Activated effector memory CD4-positive, alpha-beta T cell treated with anti-CD3 and anti-CD28 coated beads, Interleukin-2, amount 50 U/mL, for 16 hours (primary cell): ENCODE measurements around the gene FCHSD2.
A peak's percentile ranks its signal among the peaks of the same experiment; 100 is the strongest.

ENCODE experiments used
- DNase-seq: peaks from one replicate; pipeline ENCODE4 v3.0.0-alpha.2; 2020

The FCHSD2 gene

GRCh38 chr11:73142128-73142377 is at the start of gene FCHSD2:
Gene FCHSD2 (minus strand): TSS chr11:73142318. CDS start chr11:73141877, 441 bp downstream.
- DNase-seq, result no peak

GRCh38 chr11:73191151-73191550 is 49.0 kb upstream of the FCHSD2 start:
- DNase-seq, result peak; percentile 48

GRCh38 chr11:73190557-73190885 is 48.4 kb upstream of the FCHSD2 start:
- DNase-seq, result no peak

GRCh38 chr11:73189723-73190556 is 47.8 kb upstream of the FCHSD2 start:
- peak; percentile 21 for DNase-seq

GRCh38 chr11:73189315-73189714 is 47.2 kb upstream of the FCHSD2 start:
- peak; percentile 25 for DNase-seq

GRCh38 chr11:73188301-73188700 is 46.2 kb upstream of the FCHSD2 start:
- DNase-seq, result no peak

- DNase-seq, result peak; percentile 36
Observed at GRCh38 chr11:73187854-73188253, 45.7 kb upstream of the FCHSD2 start.

- peak; percentile 56 for DNase-seq
Observed at GRCh38 chr11:73186886-73187285, 44.8 kb upstream of the FCHSD2 start.

GRCh38 chr11:73186294-73186850 is 44.3 kb upstream of the FCHSD2 start:
- peak; percentile 53 for DNase-seq

GRCh38 chr11:73185680-73186293 is 43.7 kb upstream of the FCHSD2 start:
- DNase-seq, result peak; percentile 58

- peak; percentile 79 for DNase-seq
Observed at GRCh38 chr11:73184953-73185671, 43.0 kb upstream of the FCHSD2 start.

- DNase-seq, result peak; percentile 34
Observed at GRCh38 chr11:73182824-73183321, 40.8 kb upstream of the FCHSD2 start.

GRCh38 chr11:73178681-73179080 is 36.6 kb upstream of the FCHSD2 start:
- DNase-seq, result peak; percentile 22

GRCh38 chr11:73177778-73178539 is 35.8 kb upstream of the FCHSD2 start:
- DNase-seq, result peak; percentile 92

GRCh38 chr11:73177380-73177777 is 35.3 kb upstream of the FCHSD2 start:
- peak; percentile 37 for DNase-seq

- peak; percentile 37 for DNase-seq
Observed at GRCh38 chr11:73176874-73177155, 34.7 kb upstream of the FCHSD2 start.

GRCh38 chr11:73176145-73176873 is 34.2 kb upstream of the FCHSD2 start:
- DNase-seq, result peak; percentile 36

- DNase-seq, result no peak
Observed at GRCh38 chr11:73175551-73176144, 33.5 kb upstream of the FCHSD2 start.

- DNase-seq, result no peak
Observed at GRCh38 chr11:73174495-73174791, 32.3 kb upstream of the FCHSD2 start.

GRCh38 chr11:73173755-73174494 is 31.8 kb upstream of the FCHSD2 start:
- no peak for DNase-seq

- no peak for DNase-seq
Observed at GRCh38 chr11:73172992-73173656, 31.0 kb upstream of the FCHSD2 start.
